ENCODE results near the gene YIF1A. TPM values are rescaled to one million over a fixed set of nuclear protein-coding genes. Genes with fewer than 3 reads are reported as not detected.

Gene YIF1A
- total RNA-seq, 1 donor from 2014 or later = 19.0 TPM

DNA sequence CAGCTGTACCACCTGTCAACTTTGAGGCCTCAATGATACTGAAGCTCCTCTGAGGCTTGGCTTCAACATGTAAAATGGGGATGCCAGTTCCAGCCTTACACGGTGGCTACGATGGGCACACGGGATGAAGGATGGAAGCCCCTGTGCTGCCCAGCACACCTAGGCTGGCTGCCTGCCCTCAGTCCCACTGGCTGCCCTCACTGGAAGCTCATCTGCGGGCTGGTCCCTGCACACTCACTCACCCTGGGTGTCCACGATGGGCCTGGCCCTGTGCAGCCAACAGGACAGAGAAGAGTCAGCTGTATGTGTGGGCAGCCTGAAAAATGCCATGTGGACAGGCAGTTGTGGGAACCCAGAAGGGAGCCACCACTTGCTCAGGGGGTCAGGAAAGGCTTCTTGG lies 2.2 kb downstream of the YIF1A start:
- H3K9me3 ChIP-seq (ENCODE audit: low read depth) = no peaks in the 10 kb centered on the region
- H3K27me3 ChIP-seq = peaks cover 21% of the 10 kb centered on the region
- H3K36me3 ChIP-seq = no peaks in the 10 kb centered on the region
- peaks cover 25% of the 10 kb centered on the region for H3K27me3 Mint-ChIP-seq (ENCODE audit: insufficient read depth, low read depth)
- H3K4me1 ChIP-seq = peaks cover 12% of the 10 kb centered on the region
- H3K9me3 Mint-ChIP-seq = no peaks in the 10 kb centered on the region
- no peak overlapping the region for H2AFZ ChIP-seq (replicated peaks)
- no peaks in the 10 kb centered on the region for H3K36me3 Mint-ChIP-seq
- DNase-seq (ENCODE audit: low spot score) = no peak
- H4K20me1 ChIP-seq (ENCODE audit: low read depth) = peaks cover 47% of the 10 kb centered on the region
- no peak overlapping the region for H3K27ac Mint-ChIP-seq
- H3K79me2 ChIP-seq (ENCODE audit: low read depth) = peaks cover 8% of the 10 kb centered on the region
- H3K27ac ChIP-seq = no peak overlapping the region
- no peak overlapping the region for H3K9ac ChIP-seq
- peak overlapping the region; percentile 70 for H3K4me3 Mint-ChIP-seq
- H3K4me3 ChIP-seq = no peak overlapping the region
- no peak overlapping the region for H3K4me2 ChIP-seq
- peaks cover 45% of the 10 kb centered on the region for H3K4me1 Mint-ChIP-seq
- TF ChIP-seq EZH2 (IDR thresholded peaks at IDR 0.05) (no peak), EZH2phosphoT487 (IDR thresholded peaks at IDR 0.05) (no peak), CTCF (IDR thresholded peaks at IDR 0.05) (no peak)
- peaks cover 28% of the 10 kb centered on the region for H3F3A ChIP-seq (ENCODE audit: low read depth)

GRCh38 chr11:66285250-66285947 lies 3.5 kb downstream of the YIF1A start:
- Histone ChIP-seq H3K9ac (no peak overlapping the region), H3K4me3 (no peak overlapping the region), H3K27me3 (peaks cover 8% of the 10 kb centered on the region), H3K4me2 (no peak overlapping the region), H3K9me3 (ENCODE audit: low read depth) (no peaks in the 10 kb centered on the region), H3K4me1 (peaks cover 14% of the 10 kb centered on the region), H3K27ac (no peak overlapping the region), H2AFZ (replicated peaks) (no peak overlapping the region), H3K79me2 (ENCODE audit: low read depth) (peaks cover 8% of the 10 kb centered on the region), H4K20me1 (ENCODE audit: low read depth) (peaks cover 48% of the 10 kb centered on the region), H3K36me3 (no peaks in the 10 kb centered on the region), H3F3A (ENCODE audit: low read depth) (peaks cover 35% of the 10 kb centered on the region)
- DNase-seq (ENCODE audit: low spot score) = no peak
- no peak overlapping the region for H3K4me3 Mint-ChIP-seq
- H3K27me3 Mint-ChIP-seq (ENCODE audit: insufficient read depth, low read depth) = peaks cover 15% of the 10 kb centered on the region
- peaks cover 52% of the 10 kb centered on the region for H3K4me1 Mint-ChIP-seq
- H3K27ac Mint-ChIP-seq = no peak overlapping the region
- TF ChIP-seq EZH2phosphoT487 (IDR thresholded peaks at IDR 0.05) (no peak), CTCF (IDR thresholded peaks at IDR 0.05) (no peak), EZH2 (IDR thresholded peaks at IDR 0.05) (no peak)
- no peaks in the 10 kb centered on the region for H3K36me3 Mint-ChIP-seq
- no peaks in the 10 kb centered on the region for H3K9me3 Mint-ChIP-seq

DNA sequence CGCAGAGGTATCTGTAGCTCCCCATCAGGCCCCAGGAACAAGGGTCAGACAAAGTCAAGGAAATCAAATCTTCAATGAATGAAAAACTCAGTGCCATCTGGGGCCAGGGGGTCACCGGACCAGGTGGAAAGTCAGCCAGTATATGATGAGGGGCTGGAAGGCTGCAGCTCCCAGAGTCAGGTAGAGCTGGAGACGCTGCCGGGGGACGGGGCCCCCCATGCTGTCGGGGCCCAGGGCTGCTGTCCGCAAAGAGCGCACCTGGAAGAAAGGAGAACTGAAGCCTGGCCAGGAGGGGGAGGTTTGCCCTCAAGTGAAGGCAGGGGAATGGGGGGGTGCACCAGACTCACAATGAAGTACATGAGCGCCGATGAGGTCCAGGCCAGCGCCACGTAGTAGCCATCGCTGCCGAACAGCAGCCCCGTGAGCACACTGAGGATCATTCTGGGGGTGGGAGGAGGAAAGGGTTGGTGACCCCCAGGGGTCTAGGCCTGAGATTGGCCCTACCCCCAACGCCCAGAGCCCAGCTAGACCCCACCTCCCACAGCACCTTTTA lies 4.3 kb downstream of the YIF1A start:
- Histone ChIP-seq H3K27ac (no peak overlapping the region), H3F3A (ENCODE audit: low read depth) (peaks cover 27% of the 10 kb centered on the region), H3K9me3 (ENCODE audit: low read depth) (no peaks in the 10 kb centered on the region), H3K4me1 (peaks cover 15% of the 10 kb centered on the region), H3K79me2 (ENCODE audit: low read depth) (peaks cover 8% of the 10 kb centered on the region), H3K9ac (no peak overlapping the region), H4K20me1 (ENCODE audit: low read depth) (peaks cover 48% of the 10 kb centered on the region), H3K27me3 (peaks cover under 1% of the 10 kb centered on the region), H2AFZ (replicated peaks) (no peak overlapping the region), H3K36me3 (no peaks in the 10 kb centered on the region), H3K4me2 (no peak overlapping the region), H3K4me3 (no peak overlapping the region)
- Mint-ChIP-seq H3K27me3 (ENCODE audit: insufficient read depth, low read depth) (peaks cover 8% of the 10 kb centered on the region), H3K9me3 (no peaks in the 10 kb centered on the region), H3K4me3 (peak overlapping the region; percentile 50), H3K27ac (no peak overlapping the region), H3K36me3 (no peaks in the 10 kb centered on the region), H3K4me1 (peaks cover 52% of the 10 kb centered on the region)
- TF ChIP-seq CTCF (IDR thresholded peaks at IDR 0.05) = no peak
- no peak for TF ChIP-seq EZH2 (IDR thresholded peaks at IDR 0.05)
- no peak for TF ChIP-seq EZH2phosphoT487 (IDR thresholded peaks at IDR 0.05)
- no peak for DNase-seq (ENCODE audit: low spot score)
